Measurements from ENCODE around the gene MRPS22.
A peak's percentile ranks its signal among the peaks of the same experiment; 100 is the strongest.

MRPS22 gene

GRCh38 chr3:139343895-139344856, at the start of gene MRPS22:
Gene MRPS22 (plus strand): TSS chr3:139344020. CDS start chr3:139344027, 7 bp downstream.
- DNase-seq (ENCODE audit: low read depth) = peak; percentile 72

- no peak for DNase-seq (ENCODE audit: low read depth)
These were observed 48.8 kb upstream of the MRPS22 start for GRCh38 chr3:139295040-139295439.

GRCh38 chr3:139296141-139296718, 47.6 kb upstream of the MRPS22 start:
- no peak for DNase-seq (ENCODE audit: low read depth)

DNA sequence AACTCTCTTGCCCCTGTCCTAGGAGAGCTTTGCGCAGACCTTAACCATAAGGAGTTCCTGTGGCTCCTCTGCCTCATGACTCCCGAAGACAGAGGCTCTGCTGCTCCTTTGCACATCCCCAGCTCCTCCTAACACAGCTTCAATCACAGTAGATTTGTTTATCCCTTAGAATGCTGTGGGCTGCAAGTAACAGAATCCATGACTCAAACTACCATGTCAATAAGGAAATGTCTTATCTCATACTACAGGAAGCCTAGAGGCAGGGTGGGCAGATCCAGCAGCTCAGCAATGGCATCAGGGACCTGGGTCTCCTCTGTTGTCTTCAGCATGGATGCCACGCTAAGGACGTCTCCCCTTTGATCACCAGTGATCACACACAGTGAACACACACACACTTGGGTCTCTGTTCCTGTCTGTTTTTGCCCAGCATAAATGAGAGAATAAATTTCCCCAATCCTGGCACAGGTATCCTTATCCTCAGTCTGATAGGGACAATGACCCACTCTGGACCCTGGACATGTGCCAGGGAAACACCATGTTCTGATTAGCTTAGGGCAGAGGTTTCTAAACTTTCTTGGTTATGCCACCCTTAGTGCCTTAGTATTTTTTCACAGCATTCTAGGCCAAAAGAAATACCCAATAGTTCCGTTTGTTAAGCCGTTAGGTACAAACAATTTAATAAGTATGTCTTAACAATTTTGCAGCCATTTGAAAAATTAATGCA, 46.1 kb upstream of the MRPS22 start:
- no peak for DNase-seq (ENCODE audit: low read depth)

DNA sequence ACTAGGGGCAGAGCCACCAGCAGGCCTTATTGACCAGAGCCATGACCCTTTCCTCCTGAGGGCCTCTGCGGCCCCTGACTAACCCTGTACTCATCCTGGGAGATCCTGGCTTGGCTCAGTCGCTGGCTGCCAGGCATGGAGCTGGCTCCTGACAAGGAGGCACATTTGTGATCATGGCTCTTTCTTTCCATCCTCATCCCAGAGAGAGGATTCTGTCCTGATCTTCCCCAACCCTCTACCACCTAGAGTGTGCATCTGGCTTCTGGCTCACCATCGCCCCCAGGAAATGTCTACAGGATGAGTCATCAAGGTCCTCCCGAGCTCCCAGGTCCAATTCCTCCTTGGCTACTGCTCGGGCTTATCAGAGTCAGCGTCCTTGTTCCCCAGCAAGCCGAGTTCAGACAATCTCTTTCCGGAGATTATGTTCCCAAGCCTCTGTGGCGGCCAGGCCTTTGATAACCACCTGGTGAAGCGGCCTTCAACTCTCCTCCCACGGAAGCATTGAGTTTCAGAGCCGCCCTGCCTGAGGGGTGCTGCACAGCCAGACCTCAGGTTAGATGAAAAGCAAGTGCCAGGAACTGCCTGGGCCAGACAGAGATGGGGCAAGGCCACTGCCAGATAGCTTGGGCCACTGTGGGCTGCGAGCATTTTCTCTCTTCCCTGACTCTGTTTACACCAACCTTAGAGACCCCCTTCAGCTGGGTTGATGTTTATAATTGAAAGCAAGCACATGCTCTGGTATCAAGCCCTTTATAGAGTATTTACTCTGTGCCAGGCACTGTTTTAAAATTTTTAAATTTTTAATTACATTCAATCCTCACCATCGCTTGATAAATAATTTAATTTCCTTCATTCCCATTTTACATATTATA, 44.3 kb upstream of the MRPS22 start:
- no peak for DNase-seq (ENCODE audit: low read depth)

- DNase-seq (ENCODE audit: low read depth) = no peak
These were observed 43.4 kb upstream of the MRPS22 start for GRCh38 chr3:139300416-139300815.

DNA sequence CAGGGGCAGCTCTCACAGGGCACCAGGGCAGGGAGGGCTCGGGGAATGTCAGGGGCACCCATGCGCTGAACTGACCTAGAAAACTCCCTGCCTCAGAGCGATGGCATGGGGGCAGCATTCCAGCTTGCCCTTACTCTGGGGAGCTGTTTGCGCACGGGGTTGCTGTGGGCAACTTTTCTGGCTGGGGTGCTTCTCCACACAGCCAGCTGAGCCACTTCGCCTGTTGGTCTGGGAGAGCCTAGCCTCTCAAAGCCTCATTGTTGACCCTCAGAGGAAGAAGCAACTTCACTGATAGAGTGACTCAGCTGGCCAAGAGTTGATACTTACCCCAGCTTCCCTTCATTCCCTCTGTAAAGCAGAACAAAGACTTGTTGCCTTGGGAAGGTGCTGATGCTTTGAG, 42.6 kb upstream of the MRPS22 start:
- DNase-seq (ENCODE audit: low read depth) = no peak

DNA sequence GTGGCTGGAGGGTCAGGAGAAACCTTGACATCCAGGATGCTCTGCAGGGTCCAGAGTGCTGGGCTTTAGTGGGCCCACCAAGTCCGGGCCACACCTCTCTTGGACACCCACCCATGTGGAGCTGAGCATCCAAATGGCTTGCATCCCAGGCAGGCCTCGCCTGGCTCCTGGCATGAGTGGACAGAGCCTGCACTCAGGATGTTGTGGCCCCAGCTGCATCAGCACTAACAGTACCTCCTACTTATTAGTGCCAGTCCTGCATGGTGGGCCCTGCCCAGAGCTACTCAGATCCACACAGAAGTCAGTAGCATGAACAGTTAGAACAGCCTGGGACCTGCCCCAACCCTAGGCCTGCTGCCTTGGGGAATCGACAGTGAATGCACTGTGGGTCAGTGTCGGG, 42.2 kb upstream of the MRPS22 start:
- no peak for DNase-seq (ENCODE audit: low read depth)

- DNase-seq (ENCODE audit: low read depth) = no peak
These were observed 41.6 kb upstream of the MRPS22 start for GRCh38 chr3:139302084-139302800.

DNA sequence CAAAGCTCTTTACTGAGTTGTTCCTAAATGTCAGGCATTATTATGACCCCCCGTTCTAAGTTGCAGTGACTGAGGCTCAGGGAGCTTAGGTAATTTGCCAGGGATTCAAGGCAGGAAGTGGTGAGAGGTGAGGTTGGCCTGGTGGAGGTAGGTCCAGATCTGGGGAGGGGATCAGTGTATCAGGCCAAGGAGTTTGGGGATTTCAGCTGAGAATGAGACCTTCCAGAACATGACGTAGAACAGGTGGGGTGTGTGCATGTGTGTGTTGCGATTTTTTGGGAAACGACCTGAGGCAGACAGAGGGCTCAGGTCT, 41.1 kb upstream of the MRPS22 start:
- no peak for DNase-seq (ENCODE audit: low read depth)

DNA sequence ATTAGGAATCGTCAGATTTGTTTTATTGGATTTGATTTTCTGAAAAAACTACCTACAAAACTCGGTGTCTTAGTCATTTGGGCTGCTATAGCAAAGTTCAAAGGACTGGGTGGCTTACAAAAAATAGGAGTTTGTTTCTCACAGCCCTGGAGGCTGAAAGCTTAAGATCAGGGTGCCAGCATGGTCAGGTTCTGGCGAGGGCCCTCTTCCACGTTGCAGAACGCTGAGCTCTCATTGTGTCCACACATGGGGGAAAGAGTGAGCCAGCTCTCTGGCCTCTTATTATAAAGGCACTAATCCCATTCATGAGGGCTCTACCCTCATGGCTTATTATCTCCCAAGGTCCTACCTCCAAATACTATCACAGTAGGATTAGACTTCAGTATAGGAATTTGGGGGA, 40.6 kb upstream of the MRPS22 start:
- DNase-seq (ENCODE audit: low read depth) = no peak

DNA sequence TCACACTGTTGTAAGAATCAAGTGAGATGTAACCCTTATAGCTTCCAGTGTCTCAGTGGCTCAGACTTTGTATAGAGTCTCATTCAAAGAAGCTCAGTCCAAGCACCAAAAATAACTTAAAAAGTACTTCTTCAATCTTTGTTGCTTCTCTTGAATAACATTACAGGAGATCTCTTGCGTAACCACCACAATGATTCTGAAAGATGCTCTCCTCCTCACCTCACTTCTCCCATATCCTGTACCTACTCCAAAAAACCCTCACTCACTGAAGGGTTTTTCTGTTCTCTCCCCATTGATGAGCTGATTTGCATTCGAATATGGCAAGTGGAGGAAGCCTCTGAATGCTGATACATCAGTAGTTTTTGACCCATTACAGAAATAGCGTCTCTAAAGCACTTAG, 39.4 kb upstream of the MRPS22 start:
- DNase-seq (ENCODE audit: low read depth) = no peak

DNA sequence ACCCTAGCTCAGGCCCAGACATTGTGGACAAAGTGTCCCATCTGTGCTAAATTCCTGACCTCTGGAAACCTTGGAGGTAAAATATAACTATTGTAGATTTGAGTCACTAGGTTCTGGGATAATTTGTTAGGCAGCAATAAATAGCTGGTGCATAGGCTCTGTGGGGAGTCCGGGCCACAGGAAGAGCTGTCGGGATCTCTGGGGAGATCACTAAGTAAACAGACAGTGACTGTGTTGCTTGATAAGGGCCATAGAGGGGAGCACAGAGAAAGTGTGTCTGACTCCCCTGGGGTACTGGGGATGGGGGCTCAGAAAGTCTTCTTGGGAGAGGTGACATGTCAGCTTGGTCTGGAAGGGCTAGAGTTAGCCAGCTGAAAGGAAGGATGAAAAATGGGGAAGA, 37.7 kb upstream of the MRPS22 start:
- DNase-seq (ENCODE audit: low read depth) = no peak

- no peak for DNase-seq (ENCODE audit: low read depth)
These were observed 36.7 kb upstream of the MRPS22 start for GRCh38 chr3:139307072-139307491.

DNA sequence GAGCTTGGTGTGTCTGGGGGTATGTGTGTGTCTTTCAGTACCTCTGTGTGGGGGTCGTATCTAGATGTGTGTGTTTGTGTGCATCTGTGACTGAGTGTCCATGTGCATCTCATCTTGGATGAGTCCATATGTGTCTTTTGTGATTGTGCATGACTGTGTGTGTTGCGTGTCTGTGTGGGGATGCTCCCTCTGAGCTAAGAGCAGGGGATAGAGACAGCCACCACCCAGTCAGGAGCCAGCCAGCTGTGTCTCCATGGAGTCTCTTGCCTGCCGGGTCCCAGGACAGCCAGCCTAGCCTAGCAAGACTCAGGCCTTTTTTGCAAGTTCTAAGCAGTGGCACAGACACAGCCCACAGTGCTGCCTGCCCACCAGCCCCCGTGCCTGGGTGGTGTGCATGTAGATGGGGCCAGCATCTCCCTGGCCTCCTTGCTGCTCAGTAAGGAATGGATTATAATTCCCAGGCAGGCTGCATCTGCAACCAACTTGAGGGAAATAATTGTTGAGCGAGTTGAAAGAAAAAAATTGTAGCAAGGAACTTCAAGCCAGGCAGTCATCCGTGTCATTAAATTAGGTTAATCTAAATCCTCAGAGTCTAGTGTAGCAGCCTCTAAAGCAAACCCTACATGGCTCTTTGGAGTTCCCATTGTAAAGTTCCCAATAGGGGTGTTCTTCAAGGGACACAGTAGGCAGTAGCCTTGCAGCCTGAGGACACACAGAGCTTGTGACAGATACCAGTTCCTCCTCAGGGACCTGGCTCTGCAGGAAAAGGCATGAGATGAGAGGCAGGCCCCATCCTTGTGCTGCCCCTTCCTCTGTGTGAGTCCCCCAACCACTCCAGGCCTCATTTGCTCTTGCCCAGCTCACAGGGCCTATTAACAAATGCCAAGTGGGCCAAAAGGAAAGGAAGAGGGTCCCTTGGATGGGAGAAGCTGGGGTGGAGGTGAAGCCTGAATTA, 35.9 kb upstream of the MRPS22 start:
- no peak for DNase-seq (ENCODE audit: low read depth)

- no peak for DNase-seq (ENCODE audit: low read depth)
These were observed 35.3 kb upstream of the MRPS22 start for GRCh38 chr3:139308560-139308959.

- DNase-seq (ENCODE audit: low read depth) = no peak
These were observed 34.7 kb upstream of the MRPS22 start for GRCh38 chr3:139309061-139309591.

DNA sequence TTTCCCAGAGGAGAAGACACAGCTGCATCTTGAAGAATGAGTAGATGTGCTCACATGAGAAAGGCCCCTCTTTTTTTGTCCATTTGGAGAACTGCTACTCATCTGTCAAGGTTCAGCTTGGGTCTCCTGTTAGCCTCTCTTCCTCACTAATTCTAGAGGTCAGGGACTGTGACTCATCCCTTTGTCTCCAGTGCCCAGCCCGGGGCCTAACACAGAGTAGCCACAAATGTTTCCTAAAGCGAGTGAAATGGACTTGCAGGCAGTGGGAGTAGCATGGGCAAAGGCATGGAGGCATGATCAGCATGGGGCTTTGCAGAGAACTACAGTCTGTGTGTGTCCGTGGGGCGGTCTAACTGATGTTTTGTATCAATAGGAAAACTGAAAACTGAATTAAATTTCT, 33.9 kb upstream of the MRPS22 start:
- DNase-seq (ENCODE audit: low read depth) = no peak

- DNase-seq (ENCODE audit: low read depth) = no peak
These were observed 33.3 kb upstream of the MRPS22 start for GRCh38 chr3:139310474-139310933.

DNA sequence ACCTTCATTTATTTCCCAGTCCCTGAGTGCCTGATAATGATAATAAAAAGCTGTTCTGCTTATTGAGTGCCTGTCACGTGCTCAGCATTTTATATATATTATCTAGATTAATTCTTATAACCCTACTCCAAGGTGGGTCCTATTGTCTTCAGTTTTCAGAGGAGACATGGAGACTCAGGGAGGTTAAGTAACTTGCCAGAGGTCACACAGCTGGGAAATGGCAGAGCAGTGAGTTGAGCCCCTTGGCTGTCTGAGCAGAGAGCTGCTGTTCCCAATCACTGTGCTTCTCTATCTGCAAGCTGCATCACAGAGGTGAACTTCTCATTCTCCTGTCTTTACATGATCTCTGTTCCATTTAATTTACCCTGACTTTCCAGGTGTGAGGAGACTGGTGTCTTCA, 32.3 kb upstream of the MRPS22 start:
- no peak for DNase-seq (ENCODE audit: low read depth)
